NCI-H2081 treated with DMSO at 0.1 percent for 48 hours (cell line): ENCODE measurements around the gene ITGAE.

Experiments used
- DNase-seq: peaks from one replicate; lab custom pipeline; 2025; lab: John Stamatoyannopoulos, UW

The ITGAE gene

GRCh38 chr17:3691617-3692067, 109.3 kb downstream of the ITGAE start:
- no peak for DNase-seq

- no peak for DNase-seq
These were observed 110.8 kb downstream of the ITGAE start for GRCh38 chr17:3690094-3690715.

- no peak for DNase-seq
These were observed 111.5 kb downstream of the ITGAE start for GRCh38 chr17:3689262-3690093.

GRCh38 chr17:3688852-3689261, 112.1 kb downstream of the ITGAE start:
- no peak for DNase-seq

- DNase-seq: no peak
These were observed 112.9 kb downstream of the ITGAE start for GRCh38 chr17:3688027-3688553.

- no peak for DNase-seq
These were observed 115.8 kb downstream of the ITGAE start for GRCh38 chr17:3685174-3685573.

- no peak for DNase-seq
These were observed 117.9 kb downstream of the ITGAE start for GRCh38 chr17:3683054-3683511.

- no peak for DNase-seq
These were observed 119.0 kb downstream of the ITGAE start for GRCh38 chr17:3682033-3682432.

- DNase-seq: no peak
These were observed 119.4 kb downstream of the ITGAE start for GRCh38 chr17:3681565-3681964.

GRCh38 chr17:3681057-3681456, 119.9 kb downstream of the ITGAE start:
- no peak for DNase-seq

- no peak for DNase-seq
These were observed 121.4 kb downstream of the ITGAE start for GRCh38 chr17:3679531-3680126.

GRCh38 chr17:3678821-3679530, 122.0 kb downstream of the ITGAE start:
- DNase-seq: no peak

- no peak for DNase-seq
These were observed 122.7 kb downstream of the ITGAE start for GRCh38 chr17:3678095-3678820.

GRCh38 chr17:3675886-3676285, 125.1 kb downstream of the ITGAE start:
- no peak for DNase-seq

GRCh38 chr17:3672571-3672970, 128.4 kb downstream of the ITGAE start:
- no peak for DNase-seq

- DNase-seq: no peak
These were observed 131.4 kb downstream of the ITGAE start for GRCh38 chr17:3669548-3669947.

GRCh38 chr17:3669085-3669347, 132.0 kb downstream of the ITGAE start:
- no peak for DNase-seq

- peak; percentile 61 for DNase-seq
These were observed 132.5 kb downstream of the ITGAE start, which contains the start of the genes EMC6 and TAX1BP3 for GRCh38 chr17:3668279-3669084. TSS of gene EMC6 (plus strand) at chr17:3668812. CDS start at chr17:3669147, 335 bp downstream. TSS of gene TAX1BP3 (minus strand) at chr17:3668578. CDS start at chr17:3668526, 52 bp downstream.

- DNase-seq: no peak
These were observed 133.4 kb downstream of the ITGAE start for GRCh38 chr17:3667366-3668278.
